ENCODE results near the gene SLC15A4.

DNA sequence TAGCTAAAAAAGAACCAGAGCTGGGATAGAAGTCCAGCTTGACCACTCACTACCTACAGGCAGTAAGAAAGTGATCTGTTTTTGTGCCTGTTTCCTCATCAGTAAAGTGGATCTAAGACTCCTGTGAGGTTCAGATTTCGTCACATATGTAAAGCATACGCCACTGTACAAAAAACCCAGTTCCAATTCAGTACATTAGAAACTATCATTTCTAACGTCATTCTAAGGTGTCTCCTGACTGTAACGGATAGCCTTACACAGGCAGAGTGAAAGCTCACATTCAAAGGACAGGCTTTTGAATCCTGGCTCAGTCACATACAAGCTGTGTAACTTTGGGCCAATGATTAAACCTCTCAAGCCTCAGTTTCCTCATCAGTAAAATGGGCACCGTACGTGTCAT lies 3.5 kb downstream of the SLC15A4 start:
- TF ChIP-seq, protein P1, sequence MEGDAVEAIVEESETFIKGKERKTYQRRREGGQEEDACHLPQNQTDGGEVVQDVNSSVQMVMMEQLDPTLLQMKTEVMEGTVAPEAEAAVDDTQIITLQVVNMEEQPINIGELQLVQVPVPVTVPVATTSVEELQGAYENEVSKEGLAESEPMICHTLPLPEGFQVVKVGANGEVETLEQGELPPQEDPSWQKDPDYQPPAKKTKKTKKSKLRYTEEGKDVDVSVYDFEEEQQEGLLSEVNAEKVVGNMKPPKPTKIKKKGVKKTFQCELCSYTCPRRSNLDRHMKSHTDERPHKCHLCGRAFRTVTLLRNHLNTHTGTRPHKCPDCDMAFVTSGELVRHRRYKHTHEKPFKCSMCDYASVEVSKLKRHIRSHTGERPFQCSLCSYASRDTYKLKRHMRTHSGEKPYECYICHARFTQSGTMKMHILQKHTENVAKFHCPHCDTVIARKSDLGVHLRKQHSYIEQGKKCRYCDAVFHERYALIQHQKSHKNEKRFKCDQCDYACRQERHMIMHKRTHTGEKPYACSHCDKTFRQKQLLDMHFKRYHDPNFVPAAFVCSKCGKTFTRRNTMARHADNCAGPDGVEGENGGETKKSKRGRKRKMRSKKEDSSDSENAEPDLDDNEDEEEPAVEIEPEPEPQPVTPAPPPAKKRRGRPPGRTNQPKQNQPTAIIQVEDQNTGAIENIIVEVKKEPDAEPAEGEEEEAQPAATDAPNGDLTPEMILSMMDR (IDR thresholded peaks at IDR 0.05), result no peak
- TF ChIP-seq POLR2AphosphoS5 (IDR thresholded peaks at IDR 0.05), result no peak

Data from breast epithelium (tissue), 3 donors.